IPS-20b (cell line): ENCODE data around the gene KIF23.

ENCODE experiments used
- H3K27ac ChIP-seq: one replicate; pipeline ENCODE4 v1.5.1; 2013; ENCODE audit warnings: low read length
- H3K27me3 ChIP-seq: 2 replicates; pipeline ENCODE4 v1.6.1; 2013; ENCODE audit warnings: mild to moderate bottlenecking, low read length, inconsistent platforms; ENCODE audit not compliant: insufficient read depth
- H3K36me3 ChIP-seq: 2 replicates; pipeline ENCODE4 v1.6.1; 2013; ENCODE audit warnings: low read depth, mild to moderate bottlenecking, inconsistent platforms, low read length, moderate library complexity; ENCODE audit not compliant: insufficient read depth
- H3K4me1 ChIP-seq: 2 replicates; pipeline ENCODE4 v1.6.1; 2013; ENCODE audit warnings: mild to moderate bottlenecking, control low read depth, inconsistent platforms, low read length, moderate library complexity; ENCODE audit not compliant: insufficient read depth
- H3K4me3 ChIP-seq: 2 replicates; pipeline ENCODE4 v1.5.1; 2013; ENCODE audit warnings: mild to moderate bottlenecking, low read length, inconsistent platforms
- H3K9ac ChIP-seq: 2 replicates; pipeline ENCODE4 v1.6.1; 2013; ENCODE audit warnings: low read depth, mild to moderate bottlenecking, inconsistent platforms, low read length, moderate library complexity
- H3K9me3 ChIP-seq: 2 replicates; pipeline ENCODE4 v1.6.1; 2013; ENCODE audit warnings: mild to moderate bottlenecking, low read depth, low read length, inconsistent platforms; ENCODE audit not compliant: insufficient read depth

Gene KIF23

DNA sequence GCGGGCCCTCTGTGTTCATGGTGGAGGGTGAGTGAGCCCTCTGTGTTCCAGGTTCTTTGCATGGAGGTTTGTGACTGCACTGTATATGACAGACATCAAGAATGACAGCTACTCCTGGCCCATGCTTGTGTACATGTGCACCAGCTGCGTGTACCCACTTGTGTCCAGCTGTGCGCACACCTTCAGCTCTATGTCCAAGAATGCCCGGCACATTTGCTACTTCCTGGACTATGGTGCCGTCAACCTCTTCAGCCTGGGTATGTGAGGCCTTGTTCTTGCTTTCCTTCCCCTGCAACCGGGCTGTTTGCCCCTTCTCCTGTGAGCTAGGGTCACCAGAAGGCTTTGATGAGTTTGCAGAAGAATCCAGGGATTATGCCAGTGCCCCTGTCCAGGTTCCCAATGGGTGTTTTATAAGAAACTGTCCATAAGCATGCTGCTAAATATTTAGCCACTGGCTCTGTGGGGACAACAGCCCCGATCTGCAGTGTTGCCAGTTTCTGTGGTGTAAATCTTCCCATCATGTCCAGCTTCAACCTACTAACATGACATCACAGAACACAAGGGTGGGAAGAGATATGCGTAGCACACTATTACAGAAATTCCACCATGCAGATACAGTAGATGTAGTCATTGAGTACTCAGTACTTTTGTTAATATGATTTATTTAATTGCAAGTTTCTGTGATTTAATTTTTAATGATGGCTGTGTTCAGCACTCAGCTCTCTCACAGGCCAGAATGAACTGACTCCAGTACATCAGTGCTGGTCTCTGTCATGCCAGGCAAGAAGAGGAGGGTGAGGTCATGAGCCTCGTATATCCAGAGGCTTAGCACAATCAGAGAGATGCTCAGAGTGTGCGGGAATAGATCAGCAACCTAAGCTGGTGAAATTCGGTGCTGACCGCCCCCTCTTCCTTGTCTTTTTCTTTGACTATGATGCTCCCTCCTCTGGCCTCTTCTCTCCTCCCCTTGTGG, 29.2 kb upstream of the KIF23 start:
- Histone ChIP-seq H3K27me3 (no peaks in the 10 kb centered on the region), H3K9me3 (no peaks in the 10 kb centered on the region), H3K9ac (no peak overlapping the region), H3K36me3 (no peaks in the 10 kb centered on the region), H3K4me3 (no peak overlapping the region), H3K4me1 (peaks cover 4% of the 10 kb centered on the region; the same call in 1 of the 2 replicates), H3K27ac (no peak overlapping the region)

DNA sequence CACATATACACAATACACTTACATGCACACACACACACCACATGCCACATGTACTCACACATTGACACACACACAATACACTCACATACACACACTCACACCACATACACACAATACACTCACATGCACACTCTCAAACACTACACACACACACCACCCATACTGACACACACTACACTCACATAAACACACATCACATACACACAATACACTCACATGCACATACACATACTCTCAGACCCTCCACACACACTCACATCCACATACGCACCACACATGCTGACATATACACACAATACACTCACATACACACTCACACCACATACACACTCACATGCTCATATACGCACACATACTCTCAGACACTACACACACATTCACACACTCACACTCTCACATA, 28.3 kb upstream of the KIF23 start:
- no peaks in the 10 kb centered on the region for H3K9me3 ChIP-seq
- no peak overlapping the region for H3K9ac ChIP-seq
- H3K27me3 ChIP-seq, result no peaks in the 10 kb centered on the region
- H3K36me3 ChIP-seq, result no peaks in the 10 kb centered on the region
- H3K27ac ChIP-seq, result no peak overlapping the region
- no peak overlapping the region for H3K4me3 ChIP-seq
- H3K4me1 ChIP-seq, result peaks cover 4% of the 10 kb centered on the region

DNA sequence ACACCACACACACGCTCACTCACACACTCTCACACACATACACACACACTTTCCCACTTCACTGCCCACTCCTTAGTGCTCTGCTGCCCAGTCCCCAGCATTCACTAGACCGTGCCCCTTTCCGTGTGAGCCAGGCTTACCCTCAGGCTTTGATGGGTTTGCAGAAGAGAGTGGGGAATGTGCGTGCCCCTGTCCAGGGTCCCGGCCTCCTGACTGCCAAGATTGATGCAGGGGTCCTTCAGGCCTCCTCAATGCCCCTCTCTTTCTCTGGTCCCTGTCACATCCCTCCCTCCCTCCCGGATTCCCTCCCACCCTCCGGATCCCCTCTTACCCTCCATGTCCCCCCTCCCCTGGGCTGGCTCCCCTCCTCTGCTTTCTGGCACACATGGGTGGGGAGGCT, 27.9 kb upstream of the KIF23 start:
- Histone ChIP-seq H3K4me1 (peaks cover 4% of the 10 kb centered on the region), H3K36me3 (no peaks in the 10 kb centered on the region), H3K9ac (no peak overlapping the region), H3K27me3 (no peaks in the 10 kb centered on the region), H3K4me3 (no peak overlapping the region), H3K27ac (no peak overlapping the region), H3K9me3 (no peaks in the 10 kb centered on the region)

DNA sequence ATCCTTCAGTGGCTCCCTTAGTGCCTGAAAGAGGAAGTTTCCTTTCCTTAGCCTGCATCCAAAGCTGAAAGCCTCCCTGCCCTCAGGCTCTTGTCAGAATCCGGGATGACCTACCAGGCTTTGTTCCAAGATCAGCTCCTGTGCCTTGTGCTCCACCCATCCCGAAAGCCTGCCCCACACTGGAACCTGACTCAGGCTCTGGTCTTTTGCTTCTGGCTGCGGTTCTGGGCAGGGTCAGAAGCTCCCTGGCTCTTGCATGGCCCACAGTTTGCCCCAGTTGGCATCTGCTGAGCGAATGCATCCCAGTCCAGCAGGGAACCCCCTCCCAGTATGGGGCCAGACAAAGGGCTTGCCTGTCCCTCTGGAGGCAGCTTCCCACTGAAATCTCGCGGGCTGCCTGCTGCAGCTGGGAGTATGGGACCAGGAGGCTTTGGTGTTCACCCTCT, 25.9 kb upstream of the KIF23 start:
- Histone ChIP-seq H3K9ac (no peak overlapping the region), H3K4me3 (no peak overlapping the region), H3K27me3 (no peaks in the 10 kb centered on the region), H3K27ac (no peak overlapping the region), H3K9me3 (no peaks in the 10 kb centered on the region), H3K36me3 (no peaks in the 10 kb centered on the region), H3K4me1 (no peaks in the 10 kb centered on the region; the same call in 1 of the 2 replicates)

DNA sequence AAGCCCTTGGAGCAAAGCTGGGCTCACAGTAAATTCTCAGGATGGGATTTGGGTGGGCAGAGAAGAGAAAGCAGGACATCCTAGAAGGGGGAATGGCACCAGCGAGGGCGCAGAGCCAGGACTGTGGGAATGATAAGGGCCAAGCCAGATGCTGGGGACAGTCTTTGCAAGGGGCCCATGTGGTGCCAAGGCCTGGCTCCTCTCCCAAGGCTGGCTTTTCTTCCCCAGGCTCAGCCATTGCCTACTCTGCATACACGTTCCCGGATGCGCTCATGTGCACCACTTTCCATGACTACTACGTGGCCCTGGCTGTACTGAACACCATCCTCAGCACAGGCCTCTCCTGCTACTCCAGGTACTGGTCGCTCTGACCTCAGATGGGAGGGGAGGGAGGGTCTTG, 24.7 kb upstream of the KIF23 start:
- H3K27me3 ChIP-seq, result no peaks in the 10 kb centered on the region
- no peak overlapping the region for H3K27ac ChIP-seq
- H3K9me3 ChIP-seq, result no peaks in the 10 kb centered on the region
- no peaks in the 10 kb centered on the region for H3K36me3 ChIP-seq
- H3K4me1 ChIP-seq, result no peaks in the 10 kb centered on the region; the same call in 1 of the 2 replicates
- no peak overlapping the region for H3K4me3 ChIP-seq
- H3K9ac ChIP-seq, result no peak overlapping the region

DNA sequence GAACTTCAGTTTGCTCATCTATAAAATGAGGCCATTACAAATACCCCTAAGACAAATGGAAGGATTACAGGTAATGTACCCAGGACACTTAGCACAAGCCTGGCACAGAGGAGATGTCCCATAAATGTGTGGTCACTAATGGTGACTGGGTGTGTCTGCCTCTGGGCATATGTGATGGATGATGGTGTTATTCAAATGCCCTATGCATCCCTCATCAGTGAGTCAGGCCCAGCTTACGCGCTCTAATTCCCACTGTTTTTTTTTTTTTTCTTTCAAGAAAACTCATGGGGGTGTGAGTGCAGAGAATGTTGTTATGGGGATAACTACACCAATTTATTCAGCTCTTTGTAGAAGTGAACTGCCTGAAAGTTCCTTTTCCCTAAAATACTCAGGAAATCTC, 23.6 kb upstream of the KIF23 start:
- no peak overlapping the region for H3K27ac ChIP-seq
- H3K9ac ChIP-seq, result no peak overlapping the region
- H3K4me3 ChIP-seq, result no peak overlapping the region
- no peaks in the 10 kb centered on the region for H3K36me3 ChIP-seq
- no peaks in the 10 kb centered on the region for H3K27me3 ChIP-seq
- H3K4me1 ChIP-seq, result no peaks in the 10 kb centered on the region; the same call in none of the 2 replicates
- no peaks in the 10 kb centered on the region for H3K9me3 ChIP-seq

DNA sequence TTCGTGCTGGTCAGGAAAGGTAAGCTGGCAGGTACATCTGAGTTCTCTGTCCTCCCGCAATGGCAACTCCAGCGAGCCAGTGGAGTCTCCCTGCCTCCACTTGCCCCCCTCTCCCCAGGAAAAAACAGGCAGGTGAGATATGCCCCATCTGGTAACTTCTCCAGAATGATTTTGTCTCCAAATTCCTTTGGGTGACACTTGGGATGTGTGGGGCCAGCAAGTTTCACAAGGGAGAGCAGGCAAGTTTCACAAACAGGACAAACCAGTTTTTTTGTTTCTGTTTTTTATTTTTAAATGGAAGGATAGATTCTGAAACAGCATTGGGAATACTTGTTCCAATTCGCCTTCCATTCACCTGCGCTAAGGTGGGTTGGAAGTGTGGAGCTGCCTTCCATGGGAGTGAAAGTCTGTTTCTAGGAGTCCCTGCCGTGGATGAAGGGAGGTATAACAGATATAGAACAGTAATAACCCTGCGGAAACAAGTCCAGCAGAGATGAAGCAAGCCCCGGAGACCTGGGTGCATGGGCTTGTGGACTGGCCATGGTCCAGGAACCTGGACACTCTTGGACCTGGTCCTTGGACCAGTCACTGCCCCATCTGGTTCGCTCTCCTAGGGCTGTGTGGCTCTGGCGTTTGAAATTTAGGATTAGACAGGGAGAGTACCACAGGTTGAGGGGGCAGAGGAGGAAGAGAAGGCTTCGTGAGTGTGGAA, 22.9 kb upstream of the KIF23 start:
- H3K27me3 ChIP-seq, result no peaks in the 10 kb centered on the region
- no peaks in the 10 kb centered on the region for H3K36me3 ChIP-seq
- H3K9ac ChIP-seq, result no peak overlapping the region
- H3K4me1 ChIP-seq, result no peaks in the 10 kb centered on the region; the same call in none of the 2 replicates
- no peaks in the 10 kb centered on the region for H3K9me3 ChIP-seq
- H3K4me3 ChIP-seq, result no peak overlapping the region
- H3K27ac ChIP-seq, result no peak overlapping the region

DNA sequence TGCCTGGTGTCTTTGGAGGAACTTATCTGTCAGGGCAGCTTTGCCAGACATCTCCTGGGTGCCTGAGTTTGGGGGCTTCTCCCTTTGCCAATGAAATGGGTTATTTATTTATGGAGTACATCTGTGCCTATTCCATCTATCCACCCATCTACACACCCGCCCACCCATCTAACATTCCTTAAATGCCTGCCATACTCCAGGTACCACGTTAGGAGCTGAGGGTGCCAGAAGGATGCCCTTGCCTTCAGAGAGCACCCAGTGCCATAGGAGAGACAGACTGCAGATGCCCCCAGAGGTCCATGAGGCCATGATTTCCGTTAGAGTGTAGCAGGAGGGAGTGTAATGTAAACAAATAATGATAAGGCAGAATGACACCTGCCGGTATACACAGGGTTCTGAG, 21.8 kb upstream of the KIF23 start:
- Histone ChIP-seq H3K4me1 (no peaks in the 10 kb centered on the region; the same call in none of the 2 replicates), H3K4me3 (no peak overlapping the region), H3K9ac (no peak overlapping the region), H3K9me3 (no peaks in the 10 kb centered on the region), H3K27me3 (no peaks in the 10 kb centered on the region), H3K36me3 (no peaks in the 10 kb centered on the region), H3K27ac (no peak overlapping the region)

DNA sequence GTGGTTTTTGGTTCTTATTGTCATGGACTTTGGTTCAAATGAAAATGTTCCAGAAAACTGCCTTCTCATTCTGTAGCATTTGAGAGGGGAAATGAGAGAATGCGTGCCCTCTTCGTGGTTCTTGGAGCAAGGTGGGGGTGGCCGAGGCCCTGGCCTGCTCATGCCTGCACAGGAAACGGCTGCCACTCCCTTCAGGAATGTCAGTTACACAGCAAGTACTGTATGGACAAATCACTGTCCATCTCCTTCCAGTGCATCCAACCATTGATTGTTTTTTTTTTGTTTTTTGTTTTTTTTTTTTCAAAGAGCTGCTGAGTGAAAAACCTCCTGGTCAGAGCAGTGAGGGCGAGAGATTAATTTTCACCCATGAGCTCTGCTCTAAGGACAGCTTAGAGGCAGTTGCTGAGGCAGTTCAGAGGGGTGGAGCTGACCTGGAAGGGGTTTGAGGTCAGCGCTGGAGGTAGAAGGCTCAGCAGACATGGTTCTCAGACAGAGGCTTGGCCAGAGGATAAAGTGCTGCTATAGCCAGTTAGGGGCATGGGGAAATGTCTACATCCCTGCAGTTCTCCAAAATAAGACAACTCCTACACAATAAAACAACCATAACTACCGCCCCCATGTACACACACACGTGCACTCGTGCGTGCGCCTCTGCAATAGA, 20.2 kb upstream of the KIF23 start:
- H3K4me1 ChIP-seq, result no peaks in the 10 kb centered on the region; the same call in none of the 2 replicates
- no peak overlapping the region for H3K9ac ChIP-seq
- no peaks in the 10 kb centered on the region for H3K36me3 ChIP-seq
- no peaks in the 10 kb centered on the region for H3K27me3 ChIP-seq
- no peak overlapping the region for H3K4me3 ChIP-seq
- H3K27ac ChIP-seq, result no peak overlapping the region
- no peaks in the 10 kb centered on the region for H3K9me3 ChIP-seq

DNA sequence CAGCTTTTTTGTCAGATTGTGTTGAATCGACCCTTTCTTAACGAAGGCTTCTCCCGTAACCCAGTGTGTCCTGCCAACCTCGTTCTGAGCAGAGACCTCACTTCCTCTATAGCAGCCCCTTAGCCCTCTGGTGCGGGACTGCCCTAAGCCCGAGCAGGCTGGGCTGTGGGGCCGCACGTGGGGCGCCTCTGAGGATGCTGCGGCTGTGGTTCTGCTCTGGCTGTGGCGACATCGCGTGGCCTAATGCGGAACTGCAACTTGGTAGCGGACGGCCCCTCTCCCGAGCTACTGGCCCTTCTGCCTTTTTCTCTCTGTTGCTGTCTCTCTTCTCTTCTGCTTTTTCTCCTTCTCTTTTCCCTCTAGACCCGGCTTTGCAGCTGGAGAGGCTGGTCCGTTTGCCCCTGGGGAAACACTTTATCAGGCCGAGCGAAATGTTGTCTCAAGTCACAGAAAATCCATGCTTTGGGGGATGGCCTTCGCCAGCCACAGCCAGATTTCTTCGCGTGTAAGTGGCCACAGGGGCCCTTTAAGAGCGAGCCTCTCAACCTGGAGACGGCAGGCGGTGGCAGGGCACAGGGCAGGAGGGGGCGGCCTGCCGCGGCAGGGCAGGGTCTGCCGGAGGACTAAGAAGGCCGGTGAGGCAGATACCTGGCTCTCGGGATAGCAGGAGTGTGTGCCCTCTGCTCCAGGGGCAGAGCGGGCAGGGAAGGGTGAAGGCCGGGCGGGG, 19.4 kb upstream of the KIF23 start:
- no peaks in the 10 kb centered on the region; the same call in none of the 2 replicates for H3K4me1 ChIP-seq
- no peaks in the 10 kb centered on the region for H3K9me3 ChIP-seq
- no peak overlapping the region for H3K4me3 ChIP-seq
- H3K9ac ChIP-seq, result no peak overlapping the region
- no peaks in the 10 kb centered on the region for H3K36me3 ChIP-seq
- H3K27ac ChIP-seq, result no peak overlapping the region
- no peaks in the 10 kb centered on the region for H3K27me3 ChIP-seq

DNA sequence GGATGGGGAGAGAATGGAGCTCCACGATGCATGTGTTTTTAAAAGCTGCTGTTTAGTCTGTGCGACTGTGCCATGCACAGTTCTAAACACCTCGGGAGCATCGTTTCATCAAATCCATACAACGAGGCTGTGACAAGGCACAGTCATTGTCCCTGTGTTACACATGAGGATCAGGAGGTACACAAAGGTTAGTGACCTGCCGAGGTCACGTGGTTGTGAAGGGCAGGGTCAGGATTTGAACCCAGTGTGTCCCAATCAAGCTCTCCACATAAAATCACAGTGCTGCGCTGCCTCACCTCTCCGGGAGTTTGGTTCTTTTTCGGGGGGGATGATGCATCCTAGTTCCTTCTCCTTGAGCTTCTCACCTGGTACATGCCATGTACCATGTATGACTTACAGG, 18.7 kb upstream of the KIF23 start:
- no peak overlapping the region for H3K4me3 ChIP-seq
- no peaks in the 10 kb centered on the region for H3K27me3 ChIP-seq
- no peaks in the 10 kb centered on the region for H3K9me3 ChIP-seq
- no peaks in the 10 kb centered on the region; the same call in none of the 2 replicates for H3K4me1 ChIP-seq
- H3K27ac ChIP-seq, result no peak overlapping the region
- no peak overlapping the region for H3K9ac ChIP-seq
- no peaks in the 10 kb centered on the region for H3K36me3 ChIP-seq
